ENCODE results near the gene SLC27A1.

Gene SLC27A1

DNA sequence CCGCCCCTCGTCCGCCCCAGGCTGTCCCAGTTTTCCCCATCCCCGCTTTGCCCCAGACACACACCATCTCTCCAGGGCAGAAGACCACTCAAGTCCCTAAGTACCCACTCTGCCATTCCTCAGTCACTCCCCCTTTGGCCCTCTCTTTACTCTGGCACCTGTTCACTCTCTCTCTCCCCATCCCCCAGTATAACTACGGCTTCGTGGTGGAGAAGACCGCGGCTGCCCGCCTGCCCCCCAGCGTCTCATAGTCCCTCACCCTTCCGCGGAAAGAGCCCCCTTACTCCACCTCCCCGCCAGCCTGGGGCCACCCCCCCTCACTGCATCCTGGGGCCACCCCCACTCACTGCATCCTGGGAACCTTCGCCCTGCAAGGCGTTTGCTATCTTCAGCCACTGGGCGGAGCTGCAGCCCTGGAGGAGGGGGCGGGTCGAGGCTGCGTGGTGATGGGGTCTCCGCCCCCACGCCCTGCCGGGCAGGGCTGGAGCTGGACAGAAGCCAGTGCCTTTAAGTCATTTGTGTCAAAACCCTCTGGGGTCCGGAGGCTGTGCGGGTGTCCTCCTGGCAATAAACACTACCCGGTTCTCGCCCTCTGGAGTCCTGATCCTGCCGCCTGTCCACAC lies 45.5 kb upstream of the SLC27A1 start:
- Histone ChIP-seq H3K9ac (ENCODE audit: low read length) (no peak overlapping the region), H3K4me2 (ENCODE audit: low read depth, low read length) (no peak overlapping the region), H3K4me3 (ENCODE audit: low read length) (no peak overlapping the region), H3K4me1 (ENCODE audit: low read length) (no peaks in the 10 kb centered on the region), H3K27me3 (replicated peaks; ENCODE audit: insufficient read depth, low read length) (peaks cover 7% of the 10 kb centered on the region), H3K79me2 (ENCODE audit: low read length) (no peaks in the 10 kb centered on the region), H3K9me3 (replicated peaks; ENCODE audit: insufficient read depth, low read length) (no peaks in the 10 kb centered on the region), H3K9me2 (replicated peaks; ENCODE audit: insufficient read depth, low read length) (no peaks in the 10 kb centered on the region), H3F3A (ENCODE audit: insufficient read depth, low read length) (peaks cover 7% of the 10 kb centered on the region; the same call in 1 of the 2 replicates), H3K27ac (ENCODE audit: low read length) (no peak overlapping the region), H3K36me3 (replicated peaks; ENCODE audit: insufficient read depth, low read length) (no peaks in the 10 kb centered on the region), H2AFZ (ENCODE audit: low read length) (no peak overlapping the region), H4K20me1 (ENCODE audit: insufficient read depth, low read length) (no peaks in the 10 kb centered on the region)
- no peak for DNase-seq
- TF ChIP-seq EZH2 (optimal IDR thresholded peaks at IDR 0.05; ENCODE audit: low read depth, low read length) (no peak), CTCF (IDR thresholded peaks at IDR 0.05; ENCODE audit: low read length) (peak; percentile 31), EZH2phosphoT487 (IDR thresholded peaks at IDR 0.05; ENCODE audit: low read length) (no peak)

GRCh38 chr19:17429641-17430113 lies 40.6 kb upstream of the SLC27A1 start:
- TF ChIP-seq EZH2phosphoT487 (IDR thresholded peaks at IDR 0.05; ENCODE audit: low read length) (no peak), CTCF (IDR thresholded peaks at IDR 0.05; ENCODE audit: low read length) (no peak), EZH2 (optimal IDR thresholded peaks at IDR 0.05; ENCODE audit: low read depth, low read length) (no peak)
- DNase-seq = no peak
- no peak overlapping the region for H3K9ac ChIP-seq (ENCODE audit: low read length)
- no peak overlapping the region for H3K4me3 ChIP-seq (ENCODE audit: low read length)
- peaks cover 24% of the 10 kb centered on the region for H3K27me3 ChIP-seq (replicated peaks; ENCODE audit: insufficient read depth, low read length)
- no peaks in the 10 kb centered on the region for H3K79me2 ChIP-seq (ENCODE audit: low read length)
- H4K20me1 ChIP-seq (ENCODE audit: insufficient read depth, low read length) = no peaks in the 10 kb centered on the region
- no peaks in the 10 kb centered on the region for H3K9me3 ChIP-seq (replicated peaks; ENCODE audit: insufficient read depth, low read length)
- no peaks in the 10 kb centered on the region for H3K36me3 ChIP-seq (replicated peaks; ENCODE audit: insufficient read depth, low read length)
- no peaks in the 10 kb centered on the region for H3K4me1 ChIP-seq (ENCODE audit: low read length)
- no peak overlapping the region for H2AFZ ChIP-seq (ENCODE audit: low read length)
- H3F3A ChIP-seq (ENCODE audit: insufficient read depth, low read length) = no peaks in the 10 kb centered on the region
- H3K4me2 ChIP-seq (ENCODE audit: low read depth, low read length) = no peak overlapping the region
- H3K9me2 ChIP-seq (replicated peaks; ENCODE audit: insufficient read depth, low read length) = no peaks in the 10 kb centered on the region
- no peak overlapping the region for H3K27ac ChIP-seq (ENCODE audit: low read length)

DNA sequence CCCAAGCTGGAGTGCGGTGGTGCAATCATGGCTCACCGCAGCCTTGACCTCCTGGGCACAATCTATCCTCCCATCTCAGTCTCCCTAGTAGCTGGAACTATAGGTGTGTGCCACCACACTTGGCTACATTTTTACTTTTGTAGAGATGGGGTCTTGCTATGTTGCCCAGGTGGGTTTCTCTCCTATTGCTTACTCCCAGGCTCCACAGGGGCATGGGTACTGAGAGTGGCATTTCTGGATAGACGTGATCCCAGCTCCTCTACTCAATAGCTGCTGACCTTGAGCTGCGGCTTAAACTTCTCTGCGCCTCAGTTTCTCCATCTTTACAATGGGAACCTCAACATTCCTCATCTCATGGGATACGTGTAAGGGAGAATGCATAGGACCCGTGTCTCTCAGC lies 38.9 kb upstream of the SLC27A1 start:
- H3K4me2 ChIP-seq (ENCODE audit: low read depth, low read length) = no peak overlapping the region
- no peak overlapping the region for H3K9ac ChIP-seq (ENCODE audit: low read length)
- DNase-seq = no peak
- H3K4me1 ChIP-seq (ENCODE audit: low read length) = no peaks in the 10 kb centered on the region
- H3K4me3 ChIP-seq (ENCODE audit: low read length) = no peak overlapping the region
- no peaks in the 10 kb centered on the region for H3K9me2 ChIP-seq (replicated peaks; ENCODE audit: insufficient read depth, low read length)
- no peaks in the 10 kb centered on the region for H3K9me3 ChIP-seq (replicated peaks; ENCODE audit: insufficient read depth, low read length)
- TF ChIP-seq EZH2 (optimal IDR thresholded peaks at IDR 0.05; ENCODE audit: low read depth, low read length) = no peak
- no peak for TF ChIP-seq EZH2phosphoT487 (IDR thresholded peaks at IDR 0.05; ENCODE audit: low read length)
- no peak for TF ChIP-seq CTCF (IDR thresholded peaks at IDR 0.05; ENCODE audit: low read length)
- no peaks in the 10 kb centered on the region for H3K79me2 ChIP-seq (ENCODE audit: low read length)
- H3K27me3 ChIP-seq (replicated peaks; ENCODE audit: insufficient read depth, low read length) = peaks cover 34% of the 10 kb centered on the region
- no peak overlapping the region for H3K27ac ChIP-seq (ENCODE audit: low read length)
- no peaks in the 10 kb centered on the region for H4K20me1 ChIP-seq (ENCODE audit: insufficient read depth, low read length)
- no peaks in the 10 kb centered on the region for H3K36me3 ChIP-seq (replicated peaks; ENCODE audit: insufficient read depth, low read length)
- H3F3A ChIP-seq (ENCODE audit: insufficient read depth, low read length) = no peaks in the 10 kb centered on the region
- H2AFZ ChIP-seq (ENCODE audit: low read length) = no peak overlapping the region

Data from MM.1S (cell line).